GM12878 (cell line): ENCODE measurements around the gene CD151. TPM values are rescaled to one million over a fixed set of nuclear protein-coding genes. Genes with fewer than 3 reads are reported as not detected.

Experiments
- ATAC-seq: fragments of 200-7000 bp; cut with Tn5 transposase; 3 replicates; pipeline ENCODE4 v1.9.1; 2020; ENCODE audit warnings: mild to moderate bottlenecking, moderate library complexity
- BruUV-seq: library from RNA; stranded (reverse); fragments of 400-500 nt; replicated peaks from 2 replicates; lab custom pipeline; 2021; lab: Mats Ljungman, UMichigan
- CTCF ChIA-PET: fragments of 300-600 bp; sonication (Branson Sonifier 250); formaldehyde crosslinking; extraction: SDS; loops from one replicate; lab custom pipeline; 2021; ENCODE audit warnings: inconsistent platforms; lab: Yijun Ruan, JAX
- POLR2A ChIA-PET: fragments of 350-600 bp; formaldehyde crosslinking; extraction: SDS; loops from one replicate; lab custom pipeline; 2021; ENCODE audit warnings: inconsistent platforms; lab: Charles Lee
- RAD21 ChIA-PET: fragments of 300-600 bp; sonication (Branson Sonifier 250); formaldehyde crosslinking; loops from one replicate; lab custom pipeline; 2023; ENCODE audit warnings: antibody characterized with exemption; ENCODE audit not compliant: unreplicated experiment; lab: Charles Lee
- SMC1A ChIA-PET: fragments of 300-600 bp; sonication (Branson Sonifier 250); formaldehyde crosslinking; loops from one replicate; lab custom pipeline; 2023; ENCODE audit not compliant: unreplicated experiment, uncharacterized antibody; lab: Charles Lee
- DNase-seq: peaks from one replicate; pipeline ENCODE4 v3.0.0-alpha.2; 2011; ENCODE audit warnings: low read depth, low spot score
- FAIRE-seq: peaks from 3 replicates; lab custom pipeline; 2011; peaks lifted over from hg19 to GRCh38; lab: Jason Lieb, UNC
- H2AFZ ChIP-seq: 2 replicates; pipeline ENCODE4 v1.6.0; 2011; ENCODE audit warnings: low read depth, low read length, control low read depth; ENCODE audit not compliant: control insufficient read depth
- H3K27ac ChIP-seq: 2 replicates; pipeline ENCODE4 v1.5.1; 2011; ENCODE audit warnings: control low read depth; ENCODE audit not compliant: control insufficient read depth, insufficient read depth
- H3K27me3 ChIP-seq, 2 experiments: replicated peaks in 1 of 2; 2 replicates each; pipeline versions ENCODE4 v1.6.0 to v1.6.1; 2011; ENCODE audit warnings: low read length in 1 of 2; ENCODE audit not compliant: control insufficient read depth in 2 of 2, insufficient read depth in 2 of 2
- H3K36me3 ChIP-seq, 2 experiments: 2 replicates each; pipeline ENCODE4 v1.5.1; 2011; ENCODE audit warnings: low read length in 1 of 2; ENCODE audit not compliant: control insufficient read depth in 2 of 2, insufficient read depth in 2 of 2
- H3K4me1 ChIP-seq: 2 replicates; pipeline ENCODE4 v1.6.1; 2011; ENCODE audit warnings: mild to moderate bottlenecking, low read length, moderate library complexity, mixed read lengths; ENCODE audit not compliant: control insufficient read depth, insufficient read depth
- H3K4me2 ChIP-seq: 2 replicates; pipeline ENCODE4 v1.6.0; 2011; ENCODE audit warnings: control low read depth; ENCODE audit not compliant: control insufficient read depth, insufficient read depth
- H3K4me3 ChIP-seq: fragments of 200-600 bp; sonication (generic); 2 replicates; pipeline ENCODE4 v1.5.1; 2016
- H3K79me2 ChIP-seq: 2 replicates; pipeline ENCODE4 v1.6.0; 2011; ENCODE audit warnings: low read length; ENCODE audit not compliant: control insufficient read depth, insufficient read depth
- H3K9ac ChIP-seq: 2 replicates; pipeline ENCODE4 v1.8.0; 2011; ENCODE audit warnings: low read length, control low read depth, mixed read lengths; ENCODE audit not compliant: control insufficient read depth, insufficient read depth
- H3K9me3 ChIP-seq: replicated peaks from 3 replicates; pipeline ENCODE4 v1.5.1; 2011; ENCODE audit warnings: mild to moderate bottlenecking, low read length; ENCODE audit not compliant: control insufficient read depth, insufficient read depth
- H4K20me1 ChIP-seq: 2 replicates; pipeline ENCODE4 v1.6.0; 2011; ENCODE audit not compliant: control insufficient read depth, insufficient read depth
- CHD2 ChIP-seq: IDR thresholded peaks from 2 replicates; pipeline ENCODE4 v1.6.1; 2011; ENCODE audit warnings: low read depth, low read length, improper control_type of control experiment, borderline replicate concordance
- CREB1 ChIP-seq: IDR thresholded peaks from 2 replicates; pipeline ENCODE4 v1.6.1; 2012; ENCODE audit warnings: low read depth, mild to moderate bottlenecking, inconsistent platforms
- ESRRA ChIP-seq: IDR thresholded peaks from 2 replicates; pipeline ENCODE4 v1.6.1; 2012; ENCODE audit warnings: mild to moderate bottlenecking, low read length, improper control_type of control experiment
- ETV6 ChIP-seq, 2 experiments: fragments of 450-650 bp in 1 of 2; IDR thresholded peaks in 1 of 2; conservative IDR thresholded peaks in 1 of 2; 2 replicates each; pipeline ENCODE4 v1.6.1; 2014; ENCODE audit warnings: antibody characterized with exemption in 1 of 2, borderline replicate concordance in 1 of 2, low read depth in 1 of 2, mild to moderate bottlenecking in 1 of 2, moderate library complexity in 1 of 2
- JUND ChIP-seq: IDR thresholded peaks from 2 replicates; pipeline ENCODE4 v1.6.1; 2012; ENCODE audit warnings: low read depth, mild to moderate bottlenecking, low read length, improper control_type of control experiment, moderate library complexity
- NBN ChIP-seq: fragments of 450-650 bp; IDR thresholded peaks from 2 replicates; pipeline ENCODE4 v1.6.1; 2016
- NFYB ChIP-seq: IDR thresholded peaks from 2 replicates; pipeline ENCODE4 v1.6.1; 2011; ENCODE audit warnings: low read depth, mild to moderate bottlenecking, low read length, improper control_type of control experiment, moderate library complexity; ENCODE audit not compliant: insufficient read depth
- RCOR1 ChIP-seq: conservative IDR thresholded peaks from 2 replicates; pipeline ENCODE4 v1.6.1; 2012; ENCODE audit warnings: low read depth, low read length, improper control_type of control experiment
- STAT3 ChIP-seq: IDR thresholded peaks from 2 replicates; pipeline ENCODE4 v1.6.1; 2011; ENCODE audit warnings: low read depth, low read length, improper control_type of control experiment
- SUPT20H ChIP-seq: IDR thresholded peaks from 2 replicates; pipeline ENCODE4 v1.6.1; 2011; ENCODE audit warnings: low read depth, mild to moderate bottlenecking, low read length, moderate library complexity, borderline replicate concordance; ENCODE audit not compliant: control insufficient read depth
- TBL1XR1 ChIP-seq: IDR thresholded peaks from 2 replicates; pipeline ENCODE4 v1.6.1; 2012; ENCODE audit warnings: low read depth, low read length, improper control_type of control experiment
- YBX1 ChIP-seq: fragments of 450-650 bp; IDR thresholded peaks from 2 replicates; pipeline ENCODE4 v1.6.1; 2016; ENCODE audit warnings: antibody characterized with exemption
- ZNF217 ChIP-seq: fragments of 450-650 bp; IDR thresholded peaks from 2 replicates; pipeline ENCODE4 v1.6.1; 2017; ENCODE audit warnings: antibody characterized with exemption, mild to moderate bottlenecking
- ZNF384 ChIP-seq: IDR thresholded peaks from 2 replicates; pipeline ENCODE4 v1.6.1; 2012; ENCODE audit warnings: low read depth, mild to moderate bottlenecking, low read length, improper control_type of control experiment, borderline replicate concordance
- WGBS: methylation state at CpG from one replicate; pipeline ENCODE4 v1.1.6; 2016; ENCODE audit warnings: low lambda C conversion rate; ENCODE audit not compliant: insufficient replicate concordance, insufficient coverage; ENCODE audit errors: missing lambda C conversion rate; 5-methylcytosine and 5-hydroxymethylcytosine counted together
- in situ Hi-C: fragments of 300-500 bp; cut with MboI; formaldehyde crosslinking; loops from 9 replicates; pipeline ENCODE4 v1.14.3; 2018; ENCODE audit warnings: mixed read lengths
- intact Hi-C: fragments of 100-400 bp; cut with micrococcal nuclease; formaldehyde crosslinking; loops from one replicate; pipeline ENCODE4 v1.14.2; 2022; ENCODE audit not compliant: unreplicated experiment
- polyA plus RNA-seq, 11 experiments: library from polyadenylated mRNA; depleted of rRNA in 4 of 11; unstranded in 6 of 11; stranded (reverse) in 5 of 11; fragments of >200 nt; fragmentation: Nextera tagmentation in 4 of 11; fragmentation: Illumina TruSeq in 1 of 11; extraction: Ambion mirVana in 4 of 11; extraction: Trizol in 1 of 11; gene quantifications; 1 replicate in 1 of 11; 2 replicates in 10 of 11; pipeline versions ENCODE4 v1.2.1 to v1.2.3, GENCODE V29; 2011 to 2016; ENCODE audit warnings: inconsistent platforms in 2 of 11, missing spikeins in 2 of 11, low read depth in 1 of 11
- total RNA-seq, 4 experiments: library from RNA; depleted of rRNA in 3 of 4; stranded (reverse); fragments of >200 nt in 3 of 4; fragmentation: Illumina TruSeq in 1 of 4; extraction: Trizol in 1 of 4; gene quantifications; 2 replicates each; pipeline versions ENCODE4 v1.2.1 to v1.2.3, GENCODE V29; 2013 to 2021
- TF ChIP-seq, protein P1 (sequence below): IDR thresholded peaks from 2 replicates; pipeline ENCODE4 v1.6.1; 2012; ENCODE audit warnings: low read depth, low read length, improper control_type of control experiment

CD151 gene
- total and polyA plus RNA-seq, 10 of the 15 experiments (the other 5 are each of a cell fraction or from before 2014, with no cell fraction given), result 0.52 to 41.7 (median 14.7) TPM

DNA sequence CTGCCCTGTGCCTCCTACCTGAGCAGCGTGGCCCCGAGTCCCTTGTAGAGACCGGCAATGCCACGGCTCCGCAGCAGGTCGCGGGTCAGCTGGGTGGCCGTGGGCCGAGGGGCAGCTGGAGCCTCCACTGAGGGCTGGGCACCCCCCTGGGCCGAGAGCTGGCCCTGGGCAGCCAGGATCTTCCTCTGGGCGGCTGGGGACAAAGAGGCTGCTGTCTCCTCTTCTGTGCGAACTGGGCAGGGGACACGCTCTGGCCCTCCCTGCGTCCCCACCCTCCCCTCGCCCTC is 40.3 kb upstream of the CD151 start:
- Histone ChIP-seq H3K79me2 (peaks cover 27% of the 10 kb centered on the region), H3K4me2 (no peak overlapping the region), H3K27ac (no peak overlapping the region), H3K4me1 (peaks cover 22% of the 10 kb centered on the region), H3K27me3 (no peaks in the 10 kb centered on the region), H3K9ac (no peak overlapping the region), H3K9me3 (no peaks in the 10 kb centered on the region), H2AFZ (no peak overlapping the region), H4K20me1 (no peaks in the 10 kb centered on the region), H3K4me3 (no peak overlapping the region), H3K36me3 (peaks cover 0 to 9% of the 10 kb centered on the region in 2 experiments; a peak in 2 of 4 replicates)
- 86% methylated on average over 13 of the region's 15 CpGs for WGBS
- DNase-seq (no peak), ATAC-seq (no peak), FAIRE-seq (no peak)
- POLR2A ChIA-PET, result no interaction called here
- no peak for TF ChIP-seq ZNF217
- no peak for TF ChIP-seq STAT3
- TF ChIP-seq JUND, result no peak
- TF ChIP-seq, protein P1, sequence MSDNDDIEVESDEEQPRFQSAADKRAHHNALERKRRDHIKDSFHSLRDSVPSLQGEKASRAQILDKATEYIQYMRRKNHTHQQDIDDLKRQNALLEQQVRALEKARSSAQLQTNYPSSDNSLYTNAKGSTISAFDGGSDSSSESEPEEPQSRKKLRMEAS, result no peak
- TF ChIP-seq YBX1, result no peak
- TF ChIP-seq ETV6 (conservative IDR thresholded peaks at IDR 0.05 in 1 of 2, IDR thresholded peaks at IDR 0.05 in 1 of 2; ENCODE audit: borderline replicate concordance in 1 of 2, low read depth in 1 of 2), result no peak
- no peak for TF ChIP-seq CHD2
- TF ChIP-seq NBN, result no peak
- TF ChIP-seq ZNF384, result no peak
- no peak for TF ChIP-seq NFYB
- TF ChIP-seq TBL1XR1, result no peak
- no peak for TF ChIP-seq RCOR1
- no peak for TF ChIP-seq SUPT20H
- no peak for TF ChIP-seq CREB1
- TF ChIP-seq ESRRA, result no peak
- intact Hi-C loops (no loop called here), in situ Hi-C loops (no loop called here)
- no TSS peak for BruUV-seq
- RAD21 ChIA-PET, result no interaction called here
- SMC1A ChIA-PET, result no interaction called here
- CTCF ChIA-PET, result no interaction called here
